Breast epithelium (tissue), 4 donors: Measurements from ENCODE around the gene SYNJ2. TPM values are rescaled to one million over a fixed set of nuclear protein-coding genes. Genes with fewer than 3 reads are reported as not detected.
A peak's percentile ranks its signal among the peaks of the same experiment; 100 is the strongest.

ENCODE experiments used
- DNase-seq, 2 donors: peaks; one replicate each; pipeline ENCODE4 v3.0.0-alpha.2; 2019; ENCODE audit warnings: low spot score in 2 of 2
- H3K27ac ChIP-seq, 2 donors: fragments of 200-600 bp; sonication (generic) in 1 of 2; one replicate each; pipeline ENCODE4 v1.5.1; 2016 to 2019; ENCODE audit warnings: mild to moderate bottlenecking in 1 of 2
- H3K27me3 ChIP-seq, 2 donors: fragments of 200-600 bp; sonication (generic) in 1 of 2; one replicate each; pipeline versions ENCODE4 v1.5.1 to v1.6.0; 2017 to 2019; ENCODE audit warnings: control low read depth in 1 of 2, mild to moderate bottlenecking in 1 of 2
- H3K36me3 ChIP-seq: fragments of 200-600 bp; one replicate; pipeline ENCODE4 v1.5.1; 2019
- H3K4me1 ChIP-seq, 2 donors: fragments of 200-600 bp; sonication (generic); one replicate each; pipeline ENCODE4 v1.5.1; 2016 to 2019; ENCODE audit warnings: control low read depth in 1 of 2
- H3K4me3 ChIP-seq, 3 donors: fragments of 200-600 bp; sonication (generic); 1 replicate in 2 of 3; 2 replicates in 1 of 3; pipeline ENCODE4 v1.5.1; 2016 to 2019; ENCODE audit warnings: mild to moderate bottlenecking in 3 of 3, moderate library complexity in 2 of 3
- H3K9me3 ChIP-seq, 2 donors: fragments of 200-600 bp; sonication (generic) in 1 of 2; one replicate each; pipeline ENCODE4 v1.5.1; 2016 to 2019; ENCODE audit warnings: control low read depth in 1 of 2
- POLR2A ChIP-seq: fragments of 450-650 bp; IDR thresholded peaks from one replicate; pipeline ENCODE4 v1.6.1; 2016; ENCODE audit warnings: antibody characterized with exemption, mild to moderate bottlenecking, moderate library complexity
- POLR2AphosphoS5 ChIP-seq, 3 donors: sonication (generic); formaldehyde crosslinking; IDR thresholded peaks; one replicate each; pipeline ENCODE4 v1.6.1; 2017; ENCODE audit warnings: antibody characterized with exemption in 3 of 3
- intact Hi-C: fragments of 100-400 bp; cut with DNase I; formaldehyde crosslinking; loops from one replicate; pipeline ENCODE4 v1.15.1; 2023; ENCODE audit warnings: low total_unique reads
- total RNA-seq, 3 donors: library from RNA; depleted of rRNA; stranded (reverse); fragments of >200 nt; gene quantifications; one replicate each; pipeline ENCODE4 v1.1.0, GENCODE V29; 2016
- TF ChIP-seq, protein P1 (sequence below), 3 donors: fragments of 450-650 bp; IDR thresholded peaks; one replicate each; pipeline ENCODE4 v1.5.1; 2016 to 2017; ENCODE audit warnings: antibody characterized with exemption in 3 of 3, mild to moderate bottlenecking in 3 of 3, moderate library complexity in 3 of 3

The SYNJ2 gene
- total RNA-seq, 3 donors from 2014 or later = 3.0 to 20.2 (median 15.7) TPM

- intact Hi-C loops = loop anchor here (5.0 kb wide), 1 partner anchor 59 kb away; no protein-coding TSS in a partner anchor
- TF ChIP-seq POLR2A = no peak
- TF ChIP-seq, protein P1, sequence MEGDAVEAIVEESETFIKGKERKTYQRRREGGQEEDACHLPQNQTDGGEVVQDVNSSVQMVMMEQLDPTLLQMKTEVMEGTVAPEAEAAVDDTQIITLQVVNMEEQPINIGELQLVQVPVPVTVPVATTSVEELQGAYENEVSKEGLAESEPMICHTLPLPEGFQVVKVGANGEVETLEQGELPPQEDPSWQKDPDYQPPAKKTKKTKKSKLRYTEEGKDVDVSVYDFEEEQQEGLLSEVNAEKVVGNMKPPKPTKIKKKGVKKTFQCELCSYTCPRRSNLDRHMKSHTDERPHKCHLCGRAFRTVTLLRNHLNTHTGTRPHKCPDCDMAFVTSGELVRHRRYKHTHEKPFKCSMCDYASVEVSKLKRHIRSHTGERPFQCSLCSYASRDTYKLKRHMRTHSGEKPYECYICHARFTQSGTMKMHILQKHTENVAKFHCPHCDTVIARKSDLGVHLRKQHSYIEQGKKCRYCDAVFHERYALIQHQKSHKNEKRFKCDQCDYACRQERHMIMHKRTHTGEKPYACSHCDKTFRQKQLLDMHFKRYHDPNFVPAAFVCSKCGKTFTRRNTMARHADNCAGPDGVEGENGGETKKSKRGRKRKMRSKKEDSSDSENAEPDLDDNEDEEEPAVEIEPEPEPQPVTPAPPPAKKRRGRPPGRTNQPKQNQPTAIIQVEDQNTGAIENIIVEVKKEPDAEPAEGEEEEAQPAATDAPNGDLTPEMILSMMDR (IDR thresholded peaks at IDR 0.05) = no peak
- no peak for TF ChIP-seq POLR2AphosphoS5 (IDR thresholded peaks at IDR 0.05)
- H3K27me3 ChIP-seq = no peaks in the 10 kb centered on the region
- peak in 1 of 2 donors; percentile 10 for DNase-seq
- H3K4me1 ChIP-seq = peaks cover 0 to 5% of the 10 kb centered on the region in 2 donors
- peak overlapping the region in 1 of 2 donors; percentile 86 for H3K27ac ChIP-seq
- H3K36me3 ChIP-seq = no peaks in the 10 kb centered on the region
- no peaks in the 10 kb centered on the region for H3K9me3 ChIP-seq
- peak overlapping the region in 1 of 3 donors; percentile 86 for H3K4me3 ChIP-seq
These were observed 1.9 kb downstream of the SYNJ2 start for GRCh38 chr6:157983406-157984119.

GRCh38 chr6:157984128-157984527 lies 2.5 kb downstream of the SYNJ2 start:
- peak overlapping the region in 1 of 2 donors; percentile 89 for H3K27ac ChIP-seq
- intact Hi-C loops = loop anchor here (5.0 kb wide), 1 partner anchor 58 kb away; no protein-coding TSS in a partner anchor
- no peak for TF ChIP-seq POLR2AphosphoS5 (IDR thresholded peaks at IDR 0.05)
- no peak for TF ChIP-seq POLR2A
- TF ChIP-seq, protein P1 (IDR thresholded peaks at IDR 0.05) = no peak
- no peak for DNase-seq
- H3K9me3 ChIP-seq = no peaks in the 10 kb centered on the region
- peaks cover 0 to 6% of the 10 kb centered on the region in 2 donors for H3K4me1 ChIP-seq
- H3K27me3 ChIP-seq = no peaks in the 10 kb centered on the region
- H3K4me3 ChIP-seq = no peak overlapping the region
- no peaks in the 10 kb centered on the region for H3K36me3 ChIP-seq

DNA sequence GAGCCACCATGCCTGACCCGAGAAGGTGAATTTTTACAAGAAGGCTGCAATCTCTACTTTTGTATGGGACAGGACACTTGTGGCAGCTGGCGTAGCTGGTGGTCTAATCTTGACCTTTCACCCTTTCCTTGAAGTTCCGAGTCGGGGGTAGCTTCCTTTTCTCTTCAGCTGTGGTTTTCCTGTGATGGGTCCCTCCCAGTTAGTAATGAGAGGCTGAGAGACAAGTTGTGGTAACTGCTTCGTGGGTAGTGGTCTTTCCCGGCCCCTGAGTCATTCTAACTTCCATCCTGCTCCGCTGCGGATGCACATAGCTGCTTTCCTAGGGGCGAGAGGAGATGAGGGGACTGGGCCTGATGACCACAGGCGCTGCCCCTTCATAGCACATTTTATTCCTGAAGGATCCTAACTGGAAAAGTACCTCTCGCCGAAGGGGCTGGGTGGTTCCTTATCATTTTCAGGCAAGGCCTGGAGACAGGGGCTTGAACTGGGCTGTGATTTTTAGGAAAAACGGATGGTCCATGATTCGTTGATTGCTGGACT lies 3.1 kb downstream of the SYNJ2 start:
- peak overlapping the region; percentile 83 to 89 for H3K27ac ChIP-seq

GRCh38 chr6:157985378-157986155 lies 3.9 kb downstream of the SYNJ2 start:
- H3K27ac ChIP-seq = peak overlapping the region; percentile 83 to 89
- H3K4me3 ChIP-seq = peak overlapping the region in 1 of 3 donors; percentile 29
- H3K36me3 ChIP-seq = no peaks in the 10 kb centered on the region
- H3K4me1 ChIP-seq = peaks cover 0 to 21% of the 10 kb centered on the region in 2 donors
- no peaks in the 10 kb centered on the region for H3K9me3 ChIP-seq
- intact Hi-C loops = no loop called here
- H3K27me3 ChIP-seq = no peaks in the 10 kb centered on the region
- DNase-seq = peak; percentile 52 to 68
- TF ChIP-seq POLR2AphosphoS5 (IDR thresholded peaks at IDR 0.05) (peak in 1 of 3 donors; percentile 17), POLR2A (no peak)

More for the DNA sequence above, 3.1 kb downstream of the SYNJ2 start:
- peak in 1 of 2 donors; percentile 45 for DNase-seq
- no peaks in the 10 kb centered on the region for H3K27me3 ChIP-seq
- no peak for TF ChIP-seq POLR2A
- TF ChIP-seq POLR2AphosphoS5 (IDR thresholded peaks at IDR 0.05) = peak in 1 of 3 donors; percentile 0
- no peaks in the 10 kb centered on the region for H3K9me3 ChIP-seq
- H3K4me3 ChIP-seq = no peak overlapping the region
- H3K4me1 ChIP-seq = peaks cover 0 to 12% of the 10 kb centered on the region in 2 donors
- no peaks in the 10 kb centered on the region for H3K36me3 ChIP-seq
- intact Hi-C loops = loop anchor here (5.0 kb wide), 1 partner anchor 58 kb away; no protein-coding TSS in a partner anchor

DNA sequence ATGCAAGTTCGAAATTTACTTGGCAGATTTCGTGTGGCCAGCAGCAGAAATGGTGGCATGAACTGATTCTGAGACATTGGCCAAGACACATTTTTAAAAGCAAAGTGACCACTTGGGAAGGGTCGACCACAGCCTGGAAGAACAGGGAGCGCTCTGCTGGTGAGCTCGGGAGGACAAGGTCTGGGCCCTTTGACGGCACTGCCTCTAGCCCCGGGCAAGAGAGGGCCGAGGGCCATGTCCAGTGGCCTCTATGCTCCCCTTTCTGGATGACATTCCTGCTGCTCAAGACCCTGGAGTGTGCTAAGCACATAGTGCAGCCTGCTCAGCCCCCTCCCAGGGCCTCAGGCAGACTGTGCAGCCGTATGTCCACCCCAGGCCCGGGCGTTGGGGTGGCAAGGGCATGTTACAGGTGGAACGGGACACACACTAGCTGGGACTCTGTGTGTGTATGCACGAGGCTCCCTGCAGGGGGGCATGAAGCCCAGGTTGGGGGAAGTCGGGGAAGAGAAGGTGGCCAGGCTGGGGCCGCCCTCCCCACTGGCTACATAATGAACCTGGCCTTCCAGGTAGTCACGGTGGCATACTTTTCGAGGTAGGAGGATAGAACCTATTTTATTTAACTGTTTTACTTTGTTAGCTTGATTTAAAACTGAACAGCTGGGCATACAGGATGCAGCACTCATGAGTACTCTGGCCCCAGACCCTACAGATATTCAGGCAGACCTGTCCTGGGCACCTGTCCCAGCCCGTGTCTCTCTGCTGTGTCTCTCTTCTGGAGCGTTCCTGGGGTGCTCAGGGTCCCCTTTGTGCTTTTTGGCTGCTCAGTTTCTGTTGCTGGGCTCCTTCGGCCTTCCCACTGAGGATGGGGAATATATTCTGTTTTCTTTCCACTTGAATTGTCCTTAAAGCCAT lies 6.4 kb downstream of the SYNJ2 start:
- Histone ChIP-seq H3K27ac (peak overlapping the region in 1 of 2 donors; percentile 48), H3K36me3 (no peaks in the 10 kb centered on the region), H3K9me3 (no peaks in the 10 kb centered on the region), H3K4me3 (no peak overlapping the region), H3K27me3 (no peaks in the 10 kb centered on the region), H3K4me1 (peaks cover 0 to 20% of the 10 kb centered on the region in 2 donors)
- DNase-seq = no peak
- TF ChIP-seq, protein P1 (IDR thresholded peaks at IDR 0.05) = no peak
- TF ChIP-seq POLR2AphosphoS5 (IDR thresholded peaks at IDR 0.05) = no peak
- intact Hi-C loops = no loop called here
